GM21515 (cell line): ENCODE results near the gene BCAS2.

Experiments used
- ATAC-seq: cut with Tn5 transposase; IDR thresholded peaks from one replicate; pipeline ENCODE4 v1.9.1; 2021; ENCODE audit not compliant: unreplicated experiment

Gene BCAS2

GRCh38 chr1:114559356-114559755 lies 22.1 kb downstream of the BCAS2 start:
- no peak for ATAC-seq

GRCh38 chr1:114558544-114558943 lies 22.9 kb downstream of the BCAS2 start:
- ATAC-seq: no peak

- no peak for ATAC-seq
Observed at GRCh38 chr1:114554577-114554976, 26.8 kb downstream of the BCAS2 start.

GRCh38 chr1:114552106-114552639 lies 29.2 kb downstream of the BCAS2 start:
- ATAC-seq: no peak

GRCh38 chr1:114551400-114551799 lies 30.0 kb downstream of the BCAS2 start:
- ATAC-seq: no peak

GRCh38 chr1:114550336-114550735 lies 31.1 kb downstream of the BCAS2 start:
- ATAC-seq: no peak

- no peak for ATAC-seq
Observed at GRCh38 chr1:114549137-114549536, 32.3 kb downstream of the BCAS2 start.

GRCh38 chr1:114547076-114547475 lies 34.3 kb downstream of the BCAS2 start:
- no peak for ATAC-seq

GRCh38 chr1:114545796-114546195 lies 35.6 kb downstream of the BCAS2 start:
- no peak for ATAC-seq

- no peak for ATAC-seq
Observed at GRCh38 chr1:114545315-114545714, 36.1 kb downstream of the BCAS2 start.

- ATAC-seq: no peak
Observed at GRCh38 chr1:114540821-114541220, 40.6 kb downstream of the BCAS2 start.

GRCh38 chr1:114540272-114540671 lies 41.1 kb downstream of the BCAS2 start:
- no peak for ATAC-seq

GRCh38 chr1:114536043-114536442 lies 45.4 kb downstream of the BCAS2 start:
- no peak for ATAC-seq

GRCh38 chr1:114535401-114535800 lies 46.0 kb downstream of the BCAS2 start:
- ATAC-seq: no peak

- no peak for ATAC-seq
Observed at GRCh38 chr1:114531094-114531493, 50.3 kb downstream of the BCAS2 start.

- ATAC-seq: no peak
Observed at GRCh38 chr1:114530224-114530623, 51.2 kb downstream of the BCAS2 start.

GRCh38 chr1:114524944-114525343 lies 56.5 kb downstream of the BCAS2 start:
- no peak for ATAC-seq

- ATAC-seq: no peak
Observed at GRCh38 chr1:114522264-114522575, 59.2 kb downstream of the BCAS2 start.

GRCh38 chr1:114521396-114522263 lies 59.8 kb downstream of the BCAS2 start:
- no peak for ATAC-seq
